Measurements from ENCODE around the gene SORCS2.

The SORCS2 gene

DNA sequence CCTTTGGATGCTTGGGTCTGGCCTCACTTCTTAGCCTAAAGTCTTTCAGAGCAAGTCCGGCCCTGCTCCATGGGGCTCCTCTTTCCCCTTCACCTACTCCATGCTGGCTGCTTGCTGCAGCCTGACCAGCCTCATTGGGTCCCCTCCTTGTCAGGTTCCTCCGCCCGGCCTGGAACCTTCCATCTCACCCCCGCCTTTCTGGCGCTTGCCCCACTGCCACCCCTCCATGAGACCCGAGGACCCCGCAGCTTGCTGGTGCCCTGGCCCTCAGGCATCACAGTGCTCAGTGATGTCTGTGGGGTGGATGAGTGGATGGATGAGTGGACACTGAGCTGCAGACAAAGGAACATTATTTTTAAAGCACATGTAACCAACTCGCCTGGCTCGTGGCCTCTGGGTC, 24.7 kb downstream of the SORCS2 start:
- no peak for DNase-seq (ENCODE audit: low read depth)
- TF ChIP-seq, protein P1, sequence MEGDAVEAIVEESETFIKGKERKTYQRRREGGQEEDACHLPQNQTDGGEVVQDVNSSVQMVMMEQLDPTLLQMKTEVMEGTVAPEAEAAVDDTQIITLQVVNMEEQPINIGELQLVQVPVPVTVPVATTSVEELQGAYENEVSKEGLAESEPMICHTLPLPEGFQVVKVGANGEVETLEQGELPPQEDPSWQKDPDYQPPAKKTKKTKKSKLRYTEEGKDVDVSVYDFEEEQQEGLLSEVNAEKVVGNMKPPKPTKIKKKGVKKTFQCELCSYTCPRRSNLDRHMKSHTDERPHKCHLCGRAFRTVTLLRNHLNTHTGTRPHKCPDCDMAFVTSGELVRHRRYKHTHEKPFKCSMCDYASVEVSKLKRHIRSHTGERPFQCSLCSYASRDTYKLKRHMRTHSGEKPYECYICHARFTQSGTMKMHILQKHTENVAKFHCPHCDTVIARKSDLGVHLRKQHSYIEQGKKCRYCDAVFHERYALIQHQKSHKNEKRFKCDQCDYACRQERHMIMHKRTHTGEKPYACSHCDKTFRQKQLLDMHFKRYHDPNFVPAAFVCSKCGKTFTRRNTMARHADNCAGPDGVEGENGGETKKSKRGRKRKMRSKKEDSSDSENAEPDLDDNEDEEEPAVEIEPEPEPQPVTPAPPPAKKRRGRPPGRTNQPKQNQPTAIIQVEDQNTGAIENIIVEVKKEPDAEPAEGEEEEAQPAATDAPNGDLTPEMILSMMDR (IDR thresholded peaks at IDR 0.05; ENCODE audit: control insufficient read depth, insufficient read depth, low read depth, low read length, missing control alignments) = no peak
- H3K4me3 ChIP-seq (ENCODE audit: control insufficient read depth, low read depth, low read length) = no peak overlapping the region

DNA sequence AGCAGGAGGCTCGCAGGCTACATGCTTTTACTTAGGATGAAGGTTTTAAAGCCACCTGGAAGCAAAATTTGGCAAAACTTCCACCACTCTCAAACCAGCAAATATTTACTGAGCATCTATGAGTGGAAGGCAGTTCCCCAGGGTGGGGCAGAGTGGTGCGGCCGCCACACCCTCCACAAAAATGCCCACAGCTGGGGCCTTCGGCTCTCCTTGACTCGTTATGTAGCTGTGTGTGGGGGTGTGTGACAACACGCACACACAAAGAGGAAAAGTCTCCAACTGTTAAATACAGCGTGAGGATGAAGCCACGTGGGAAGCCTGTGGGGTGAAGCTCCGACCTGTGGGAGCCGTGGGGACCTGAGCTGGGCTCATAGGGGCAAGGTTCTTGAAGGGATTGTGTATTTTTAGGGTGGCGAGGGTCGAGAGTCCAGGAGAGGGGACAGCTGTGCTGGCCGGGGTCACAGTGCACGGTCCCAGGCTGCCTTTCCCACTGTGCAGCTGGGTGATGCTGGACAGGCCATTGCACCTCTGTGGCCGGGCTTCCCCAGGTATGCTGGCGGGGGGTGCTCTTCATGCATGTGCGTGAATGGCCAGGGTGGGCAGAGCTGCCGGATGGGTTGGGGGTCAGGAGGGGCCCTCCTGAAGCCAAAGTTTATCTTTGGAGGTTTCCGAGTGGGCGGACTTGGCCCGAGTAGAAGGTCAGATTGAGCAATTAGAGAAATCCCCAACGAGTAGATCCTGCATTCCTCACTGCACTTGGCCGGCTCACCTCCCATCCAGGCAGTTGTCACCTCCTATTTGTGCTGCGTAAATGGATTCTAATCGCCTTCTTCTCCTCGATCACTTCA, 25.4 kb downstream of the SORCS2 start:
- no peak overlapping the region for H3K4me3 ChIP-seq (ENCODE audit: control insufficient read depth, low read depth, low read length)
- DNase-seq (ENCODE audit: low read depth) = no peak

DNA sequence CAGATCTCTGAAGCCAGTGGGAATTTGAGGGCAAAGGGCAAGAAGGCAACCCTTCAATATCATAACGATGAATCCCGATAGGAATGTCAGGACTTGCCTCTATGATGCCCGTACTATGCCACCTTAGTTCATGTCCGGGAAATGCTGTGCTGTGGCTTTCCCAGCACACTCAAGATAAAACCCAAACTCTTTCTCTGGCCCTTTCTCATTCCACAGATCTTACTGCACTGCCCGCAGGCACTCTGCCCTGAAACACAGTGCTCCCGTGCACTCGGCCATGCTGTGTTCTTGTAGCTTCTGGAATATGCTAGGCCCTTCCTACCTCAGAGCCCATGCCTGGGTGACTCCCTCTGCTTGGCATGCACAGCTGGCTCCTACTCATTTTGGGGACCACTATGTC, 26.3 kb downstream of the SORCS2 start:
- no peak overlapping the region for H3K4me3 ChIP-seq (ENCODE audit: control insufficient read depth, low read depth, low read length)
- DNase-seq (ENCODE audit: low read depth) = no peak
- TF ChIP-seq, protein P1 (IDR thresholded peaks at IDR 0.05; ENCODE audit: control insufficient read depth, insufficient read depth, low read depth, low read length, missing control alignments) = no peak

More for the DNA sequence above, 25.4 kb downstream of the SORCS2 start:
- TF ChIP-seq, protein P1 (IDR thresholded peaks at IDR 0.05; ENCODE audit: control insufficient read depth, insufficient read depth, low read depth, low read length, missing control alignments) = no peak

DNA sequence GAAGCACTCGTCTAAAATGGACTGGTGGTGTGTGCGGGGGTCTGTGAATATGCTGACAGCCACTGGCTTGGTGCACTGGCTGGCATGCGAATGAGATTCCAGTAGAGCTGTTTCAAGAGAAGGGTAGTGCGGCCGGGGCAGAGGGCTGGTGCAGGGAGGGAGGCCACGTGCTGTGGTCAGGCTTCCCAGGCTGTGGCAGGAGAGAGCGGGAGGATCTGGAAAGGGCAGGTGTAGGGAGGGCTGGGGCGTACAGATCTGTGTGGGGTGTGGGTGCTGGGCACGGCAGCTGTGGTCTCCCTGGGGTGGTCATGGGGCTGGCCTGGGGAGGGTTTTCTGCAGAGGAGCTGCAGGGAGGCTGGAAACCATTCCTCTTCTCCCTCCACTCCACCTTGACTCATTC, 30.2 kb downstream of the SORCS2 start:
- no peak overlapping the region for H3K4me3 ChIP-seq (ENCODE audit: control insufficient read depth, low read depth, low read length)
- DNase-seq (ENCODE audit: low read depth) = no peak
- TF ChIP-seq, protein P1 (IDR thresholded peaks at IDR 0.05; ENCODE audit: control insufficient read depth, insufficient read depth, low read depth, low read length, missing control alignments) = no peak

DNA sequence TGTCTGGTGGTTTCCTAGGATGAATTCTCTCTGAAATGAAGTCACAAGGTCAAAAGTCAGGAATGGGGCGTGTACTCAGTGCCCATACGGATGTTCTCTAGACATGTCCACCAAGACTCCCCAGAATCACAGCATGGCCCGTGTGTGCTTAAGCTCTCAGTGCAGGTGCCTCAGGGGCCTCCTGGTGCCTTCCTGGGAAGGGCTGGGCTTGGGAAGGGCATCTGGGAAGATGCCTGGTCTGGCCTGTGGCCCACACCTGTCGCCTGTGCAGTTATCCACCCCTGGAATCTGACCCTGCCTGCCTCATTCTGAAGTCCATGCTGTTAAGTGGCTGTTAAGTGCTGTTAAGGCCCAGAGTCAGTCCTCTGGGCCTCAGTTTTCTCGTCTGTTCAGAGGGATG, 31.2 kb downstream of the SORCS2 start:
- DNase-seq (ENCODE audit: low read depth) = no peak
- TF ChIP-seq, protein P1 (IDR thresholded peaks at IDR 0.05; ENCODE audit: control insufficient read depth, insufficient read depth, low read depth, low read length, missing control alignments) = no peak
- H3K4me3 ChIP-seq (ENCODE audit: control insufficient read depth, low read depth, low read length) = no peak overlapping the region

DNA sequence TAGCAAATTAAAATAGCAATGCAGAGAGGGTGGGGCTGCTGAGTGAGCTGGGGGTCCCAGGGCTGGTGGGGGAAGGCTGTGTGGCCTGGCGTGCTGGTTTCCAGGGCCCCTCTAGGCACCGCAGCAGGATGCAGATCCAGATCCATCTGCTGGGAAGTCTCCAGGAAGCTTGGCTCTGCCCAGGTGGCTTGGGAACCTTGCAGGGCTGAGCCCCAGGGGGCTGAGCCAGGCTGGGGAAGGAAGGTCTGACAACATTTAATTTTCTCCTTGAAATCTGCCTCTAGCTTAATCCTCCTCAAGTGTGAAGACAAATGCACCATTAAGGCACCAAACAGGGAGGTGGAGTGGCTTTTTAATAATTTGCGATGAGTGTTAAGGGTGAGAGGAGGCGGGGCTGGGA, 31.7 kb downstream of the SORCS2 start:
- H3K4me3 ChIP-seq (ENCODE audit: control insufficient read depth, low read depth, low read length) = no peak overlapping the region
- no peak for DNase-seq (ENCODE audit: low read depth)
- TF ChIP-seq, protein P1 (IDR thresholded peaks at IDR 0.05; ENCODE audit: control insufficient read depth, insufficient read depth, low read depth, low read length, missing control alignments) = no peak
